Measurements from ENCODE around the gene ERLIN1. TPM values are rescaled to one million over a fixed set of nuclear protein-coding genes. Genes with fewer than 3 reads are reported as not detected.

Gene ERLIN1
- total RNA-seq (2022) (38.0 and 42.9 TPM in 2 replicates), Bru-seq, nascent RNA (percentile 81 among the genes with signal in this experiment), BruChase-seq, experiment 1, labeled RNA remaining after a 6-hour chase (percentile 87 among the genes with signal in this experiment), BruChase-seq, experiment 2, labeled RNA remaining after a 2-hour chase (percentile 81 among the genes with signal in this experiment)
- long read RNA-seq, full-length matches to known transcripts = 154 of 242 reads
- long read RNA-seq, partial matches to known transcripts = 6 of 242 reads
- long read RNA-seq, other reads (novel, unspliced or antisense) = 82 of 242 reads

DNA sequence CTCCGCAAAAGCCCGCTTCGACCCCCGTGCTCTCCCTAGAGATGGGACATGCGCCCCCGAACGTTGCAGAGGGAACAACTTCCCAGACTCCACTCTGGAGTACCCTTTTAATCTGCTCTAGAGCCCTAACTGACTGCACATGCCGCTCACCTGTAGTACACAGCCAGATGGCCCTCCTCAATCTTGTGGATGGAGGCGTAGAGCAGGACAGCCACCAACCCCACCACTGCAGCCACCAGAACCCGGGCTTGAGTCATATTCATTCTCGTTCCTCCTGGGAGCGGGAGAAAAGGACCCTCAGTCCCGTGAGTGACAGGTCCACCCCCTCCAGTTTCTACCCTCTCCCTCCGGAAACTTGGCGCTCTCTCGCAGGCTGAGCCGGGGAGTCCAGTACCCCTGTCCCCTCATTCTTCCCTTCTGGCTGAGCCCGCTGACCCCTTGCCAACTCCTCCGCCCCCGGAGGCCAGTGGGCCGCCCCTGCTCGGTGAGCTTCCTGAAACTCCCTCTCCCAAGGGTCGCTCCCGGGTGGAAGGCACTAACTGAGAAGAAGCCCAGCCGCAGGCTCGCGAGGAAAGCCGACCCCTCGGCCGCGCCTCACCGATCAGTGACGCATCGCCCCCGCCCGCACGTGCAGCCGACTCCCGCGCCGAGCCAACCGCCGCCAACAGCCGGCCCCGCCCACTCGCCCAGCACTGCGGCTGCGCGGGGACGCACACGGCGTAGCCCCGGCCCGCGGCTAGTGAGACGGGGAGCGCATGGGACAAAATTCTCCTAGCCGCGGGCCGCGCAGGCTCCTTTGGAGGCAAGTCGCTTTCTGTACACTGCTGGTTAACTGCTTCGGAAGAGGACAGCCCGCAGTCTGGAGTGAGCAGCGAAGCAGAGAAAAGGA is at the start of gene ERLIN1:
ERLIN1 (minus strand) TSS at position 666 of the 889 bp plus-strand sequence; CDS start at position 263, 403 bp downstream.
- peak within 1 kb of the TSS; percentile 94 for H3K4me3 Mint-ChIP-seq (ENCODE audit: unreplicated experiment)
- peak; percentile 94 for DNase-seq (ENCODE audit: unreplicated experiment)
- TF ChIP-seq, protein P1, sequence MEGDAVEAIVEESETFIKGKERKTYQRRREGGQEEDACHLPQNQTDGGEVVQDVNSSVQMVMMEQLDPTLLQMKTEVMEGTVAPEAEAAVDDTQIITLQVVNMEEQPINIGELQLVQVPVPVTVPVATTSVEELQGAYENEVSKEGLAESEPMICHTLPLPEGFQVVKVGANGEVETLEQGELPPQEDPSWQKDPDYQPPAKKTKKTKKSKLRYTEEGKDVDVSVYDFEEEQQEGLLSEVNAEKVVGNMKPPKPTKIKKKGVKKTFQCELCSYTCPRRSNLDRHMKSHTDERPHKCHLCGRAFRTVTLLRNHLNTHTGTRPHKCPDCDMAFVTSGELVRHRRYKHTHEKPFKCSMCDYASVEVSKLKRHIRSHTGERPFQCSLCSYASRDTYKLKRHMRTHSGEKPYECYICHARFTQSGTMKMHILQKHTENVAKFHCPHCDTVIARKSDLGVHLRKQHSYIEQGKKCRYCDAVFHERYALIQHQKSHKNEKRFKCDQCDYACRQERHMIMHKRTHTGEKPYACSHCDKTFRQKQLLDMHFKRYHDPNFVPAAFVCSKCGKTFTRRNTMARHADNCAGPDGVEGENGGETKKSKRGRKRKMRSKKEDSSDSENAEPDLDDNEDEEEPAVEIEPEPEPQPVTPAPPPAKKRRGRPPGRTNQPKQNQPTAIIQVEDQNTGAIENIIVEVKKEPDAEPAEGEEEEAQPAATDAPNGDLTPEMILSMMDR (IDR thresholded peaks at IDR 0.05; ENCODE audit: unreplicated experiment) = no peak
- BruUV-seq (replicated peaks) = TSS peak; percentile 37
- H3K36me3 Mint-ChIP-seq (ENCODE audit: insufficient read depth, unreplicated experiment) = peaks cover 29% of the 10 kb centered on the region
- intact Hi-C loops (cut with micrococcal nuclease) = loop anchor here (5.0 to 10.0 kb wide), 3 partner anchors 141 to 338 kb away; partner anchors contain the start of gene DNMBP
- peaks cover 31% of the 10 kb centered on the region for H3K4me1 Mint-ChIP-seq (ENCODE audit: insufficient read depth, unreplicated experiment)
- H3K27ac Mint-ChIP-seq (ENCODE audit: low read depth, unreplicated experiment) = peak within 1 kb of the TSS; percentile 90
- no peaks in the 10 kb centered on the region for H3K9me3 Mint-ChIP-seq (ENCODE audit: unreplicated experiment)
- H3K27me3 Mint-ChIP-seq (ENCODE audit: insufficient read depth, unreplicated experiment) = no peaks in the 10 kb centered on the region
- POLR2A ChIA-PET = interaction anchor here (0.6 to 4.8 kb wide), 21 partner anchors 9 to 527 kb away, joined by 3 to 44 read pairs (median 6); partner anchors contain the start of genes CHUK, COX15, CUTC and DNMBP
- CTCF ChIA-PET = interaction anchor here (0.6 to 1.1 kb wide), 3 partner anchors 177 to 1497 kb away, joined by 3 to 5 read pairs (median 3); no protein-coding TSS in a partner anchor

DNA sequence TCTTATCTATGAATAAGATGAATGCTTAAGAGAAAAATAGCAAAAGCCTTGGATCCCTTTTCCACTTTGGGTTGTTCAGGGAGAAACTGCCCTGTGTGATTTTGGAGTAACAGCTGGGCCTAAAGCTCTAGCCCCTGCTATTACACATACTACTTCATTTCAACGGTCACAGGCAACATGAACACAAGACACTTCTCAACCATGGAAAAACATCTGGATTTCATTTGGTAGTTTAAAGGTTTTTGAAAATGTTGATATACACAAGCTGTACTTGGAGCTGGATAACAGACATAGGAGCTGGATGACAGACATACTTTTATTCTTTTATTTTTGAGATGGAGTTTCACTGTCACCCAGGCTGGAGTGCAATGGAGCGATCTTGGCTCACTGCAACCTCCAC is 46.3 kb upstream of the ERLIN1 start:
- H3K36me3 Mint-ChIP-seq (ENCODE audit: insufficient read depth, unreplicated experiment) = peaks cover 58% of the 10 kb centered on the region
- H3K4me1 Mint-ChIP-seq (ENCODE audit: insufficient read depth, unreplicated experiment) = peaks cover 19% of the 10 kb centered on the region
- TF ChIP-seq, protein P1 (IDR thresholded peaks at IDR 0.05; ENCODE audit: unreplicated experiment) = no peak
- no peak overlapping the region for H3K4me3 Mint-ChIP-seq (ENCODE audit: unreplicated experiment)
- no peaks in the 10 kb centered on the region for H3K27me3 Mint-ChIP-seq (ENCODE audit: insufficient read depth, unreplicated experiment)
- no peaks in the 10 kb centered on the region for H3K9me3 Mint-ChIP-seq (ENCODE audit: unreplicated experiment)
- no peak for DNase-seq (ENCODE audit: unreplicated experiment)
- H3K27ac Mint-ChIP-seq (ENCODE audit: low read depth, unreplicated experiment) = no peak overlapping the region
- CTCF ChIA-PET = interaction anchor here (0.6 to 2.9 kb wide), 2 partner anchors 386 to 439 kb away, joined by 4 to 10 read pairs; no protein-coding TSS in a partner anchor
- POLR2A ChIA-PET = interaction anchor here (0.9 to 1.3 kb wide), 2 partner anchors 10 to 52 kb away, joined by 3 read pairs; no protein-coding TSS in a partner anchor
- BruUV-seq (replicated peaks) = no TSS peak
- intact Hi-C loops (cut with micrococcal nuclease) = no loop called here

DNA sequence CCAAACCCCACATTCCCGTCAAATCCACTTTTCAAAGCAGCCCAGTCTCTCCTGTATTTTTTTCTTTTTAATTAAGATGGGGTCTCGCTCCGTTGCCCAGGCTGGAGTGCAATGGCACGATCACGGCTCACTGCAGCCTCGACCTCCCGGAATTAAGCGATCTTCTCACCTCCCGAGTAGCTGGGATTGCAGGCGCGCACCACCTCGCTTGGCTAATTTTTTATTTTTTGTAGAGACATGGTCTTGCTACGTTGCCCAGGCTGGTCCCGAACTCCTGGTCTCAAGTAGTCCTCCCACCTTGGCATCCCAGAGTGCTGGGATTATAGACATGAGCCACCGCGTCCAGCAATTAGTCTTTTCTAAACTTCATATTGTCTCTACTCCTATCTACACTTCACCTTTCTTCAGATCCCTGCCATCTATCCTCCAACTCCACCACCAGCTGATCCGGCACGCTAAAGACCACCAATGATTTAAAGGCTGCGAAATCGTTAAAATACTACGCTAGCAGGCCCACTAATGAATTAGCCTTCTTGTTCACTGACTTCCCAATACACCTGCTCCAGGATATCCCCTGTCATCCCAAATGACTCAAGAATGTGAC is 44.1 kb upstream of the ERLIN1 start:
- ChIA-PET CTCF (interaction anchor here (1.2 kb wide), 1 partner anchor 9 kb away, joined by 5 read pairs; no protein-coding TSS in a partner anchor), POLR2A (interaction anchor here (0.6 to 2.2 kb wide), 7 partner anchors 14 to 498 kb away, joined by 3 to 9 read pairs (median 3); partner anchors contain the start of genes COX15 and CUTC)
- H3K27me3 Mint-ChIP-seq (ENCODE audit: insufficient read depth, unreplicated experiment) = no peaks in the 10 kb centered on the region
- no peak for DNase-seq (ENCODE audit: unreplicated experiment)
- TSS peak; percentile 84 for BruUV-seq (replicated peaks)
- H3K9me3 Mint-ChIP-seq (ENCODE audit: unreplicated experiment) = no peaks in the 10 kb centered on the region
- intact Hi-C loops (cut with micrococcal nuclease) = no loop called here
- TF ChIP-seq, protein P1 (IDR thresholded peaks at IDR 0.05; ENCODE audit: unreplicated experiment) = no peak
- H3K27ac Mint-ChIP-seq (ENCODE audit: low read depth, unreplicated experiment) = peak overlapping the region; percentile 82
- H3K36me3 Mint-ChIP-seq (ENCODE audit: insufficient read depth, unreplicated experiment) = peaks cover 46% of the 10 kb centered on the region
- peaks cover 19% of the 10 kb centered on the region for H3K4me1 Mint-ChIP-seq (ENCODE audit: insufficient read depth, unreplicated experiment)
- H3K4me3 Mint-ChIP-seq (ENCODE audit: unreplicated experiment) = peak overlapping the region; percentile 85

Measured in MCF 10A (cell line).